ENCODE data around the gene PNPLA2.

The PNPLA2 gene

GRCh38 chr11:858053-858761, 39.5 kb downstream of the PNPLA2 start:
- WGBS (ENCODE audit: insufficient coverage, insufficient read length) = no CpG with 5 or more reads among the region's 27 CpGs
- no peaks in the 10 kb centered on the region for H3K27me3 ChIP-seq (ENCODE audit: control insufficient read depth, insufficient read depth, low read length)
- no peaks in the 10 kb centered on the region for H3K9me3 ChIP-seq (ENCODE audit: control insufficient read depth, insufficient read depth, low read length)
- no peaks in the 10 kb centered on the region; the same call in 1 of the 2 replicates for H3K36me3 ChIP-seq (ENCODE audit: control insufficient read depth, insufficient read depth, low read length)
- no peak overlapping the region for H3K4me3 ChIP-seq (ENCODE audit: low read length)
- no peak overlapping the region for H3K27ac ChIP-seq (ENCODE audit: low read length)
- no peak for DNase-seq (ENCODE audit: low read depth, low spot score)
- peaks cover 14% of the 10 kb centered on the region for H3K4me1 ChIP-seq (ENCODE audit: control insufficient read depth, insufficient read depth, low read length)

DNA sequence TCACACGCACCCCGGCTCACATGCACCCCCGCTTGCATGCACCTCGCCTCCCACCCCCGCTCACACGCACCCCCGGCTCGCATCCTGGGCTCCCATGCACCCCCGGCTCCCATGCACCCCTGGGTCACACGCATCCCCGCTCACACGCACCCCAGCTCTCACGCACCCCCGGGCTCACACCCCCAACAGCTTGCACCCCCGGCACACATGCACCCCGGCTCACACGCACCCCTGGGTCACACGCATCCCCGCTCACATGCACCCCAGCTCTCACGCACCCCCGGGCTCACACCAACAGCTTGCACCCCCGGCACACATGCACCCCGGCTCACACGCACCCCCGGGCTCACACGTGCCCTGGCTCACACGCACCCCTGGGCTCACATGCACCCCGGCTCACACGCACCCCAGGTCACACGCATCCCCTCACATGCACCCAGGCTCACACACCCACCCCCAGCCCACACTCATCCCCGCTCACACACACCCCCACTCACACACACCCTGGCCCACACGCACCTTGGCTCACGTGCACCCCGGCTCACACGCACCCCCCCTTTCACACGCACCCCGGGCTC, 40.1 kb downstream of the PNPLA2 start:
- Histone ChIP-seq H3K4me3 (ENCODE audit: low read length) (no peak overlapping the region), H3K36me3 (ENCODE audit: control insufficient read depth, insufficient read depth, low read length) (no peaks in the 10 kb centered on the region; the same call in 1 of the 2 replicates), H3K27me3 (ENCODE audit: control insufficient read depth, insufficient read depth, low read length) (no peaks in the 10 kb centered on the region), H3K9me3 (ENCODE audit: control insufficient read depth, insufficient read depth, low read length) (no peaks in the 10 kb centered on the region), H3K4me1 (ENCODE audit: control insufficient read depth, insufficient read depth, low read length) (peaks cover 16% of the 10 kb centered on the region), H3K27ac (ENCODE audit: low read length) (no peak overlapping the region)
- 100% methylated on average over 1 of the region's 37 CpGs for whole genome bisulfite sequencing (ENCODE audit: insufficient coverage, insufficient read length)
- DNase-seq (ENCODE audit: low read depth, low spot score) = no peak

GRCh38 chr11:859394-860131, 40.8 kb downstream of the PNPLA2 start:
- H3K4me1 ChIP-seq (ENCODE audit: control insufficient read depth, insufficient read depth, low read length) = peaks cover 16% of the 10 kb centered on the region
- no CpG with 5 or more reads among the region's 31 CpGs for WGBS (ENCODE audit: insufficient coverage, insufficient read length)
- no peaks in the 10 kb centered on the region; the same call in 1 of the 2 replicates for H3K36me3 ChIP-seq (ENCODE audit: control insufficient read depth, insufficient read depth, low read length)
- H3K9me3 ChIP-seq (ENCODE audit: control insufficient read depth, insufficient read depth, low read length) = no peaks in the 10 kb centered on the region
- no peak for DNase-seq (ENCODE audit: low read depth, low spot score)
- no peak overlapping the region for H3K27ac ChIP-seq (ENCODE audit: low read length)
- H3K4me3 ChIP-seq (ENCODE audit: low read length) = no peak overlapping the region
- no peaks in the 10 kb centered on the region for H3K27me3 ChIP-seq (ENCODE audit: control insufficient read depth, insufficient read depth, low read length)

GRCh38 chr11:860234-861104, 41.8 kb downstream of the PNPLA2 start:
- DNase-seq (ENCODE audit: low read depth, low spot score) = no peak
- Histone ChIP-seq H3K9me3 (ENCODE audit: control insufficient read depth, insufficient read depth, low read length) (no peaks in the 10 kb centered on the region), H3K27me3 (ENCODE audit: control insufficient read depth, insufficient read depth, low read length) (no peaks in the 10 kb centered on the region), H3K4me1 (ENCODE audit: control insufficient read depth, insufficient read depth, low read length) (peaks cover 15% of the 10 kb centered on the region), H3K4me3 (ENCODE audit: low read length) (no peak overlapping the region), H3K36me3 (ENCODE audit: control insufficient read depth, insufficient read depth, low read length) (peaks cover 1% of the 10 kb centered on the region; the same call in 1 of the 2 replicates), H3K27ac (ENCODE audit: low read length) (no peak overlapping the region)
- no CpG with 5 or more reads among the region's 21 CpGs for WGBS (ENCODE audit: insufficient coverage, insufficient read length)

- no peaks in the 10 kb centered on the region for H3K27me3 ChIP-seq (ENCODE audit: control insufficient read depth, insufficient read depth, low read length)
- H3K9me3 ChIP-seq (ENCODE audit: control insufficient read depth, insufficient read depth, low read length) = no peaks in the 10 kb centered on the region
- no peak overlapping the region for H3K4me3 ChIP-seq (ENCODE audit: low read length)
- WGBS (ENCODE audit: insufficient coverage, insufficient read length) = no CpG with 5 or more reads among the region's 14 CpGs
- peaks cover 6% of the 10 kb centered on the region; the same call in 1 of the 2 replicates for H3K36me3 ChIP-seq (ENCODE audit: control insufficient read depth, insufficient read depth, low read length)
- H3K4me1 ChIP-seq (ENCODE audit: control insufficient read depth, insufficient read depth, low read length) = peaks cover 15% of the 10 kb centered on the region
- DNase-seq (ENCODE audit: low read depth, low spot score) = no peak
- no peak overlapping the region for H3K27ac ChIP-seq (ENCODE audit: low read length)
Observed at GRCh38 chr11:861105-861479, 42.4 kb downstream of the PNPLA2 start.

- H3K4me1 ChIP-seq (ENCODE audit: control insufficient read depth, insufficient read depth, low read length) = peaks cover 13% of the 10 kb centered on the region
- H3K4me3 ChIP-seq (ENCODE audit: low read length) = no peak overlapping the region
- no peaks in the 10 kb centered on the region for H3K27me3 ChIP-seq (ENCODE audit: control insufficient read depth, insufficient read depth, low read length)
- DNase-seq (ENCODE audit: low read depth, low spot score) = no peak
- no CpG with 5 or more reads among the region's 20 CpGs for WGBS (ENCODE audit: insufficient coverage, insufficient read length)
- peaks cover 6% of the 10 kb centered on the region; the same call in 1 of the 2 replicates for H3K36me3 ChIP-seq (ENCODE audit: control insufficient read depth, insufficient read depth, low read length)
- no peak overlapping the region for H3K27ac ChIP-seq (ENCODE audit: low read length)
- H3K9me3 ChIP-seq (ENCODE audit: control insufficient read depth, insufficient read depth, low read length) = no peaks in the 10 kb centered on the region
Observed at GRCh38 chr11:862081-862661, 43.5 kb downstream of the PNPLA2 start.

GRCh38 chr11:862696-863022, 43.9 kb downstream of the PNPLA2 start:
- Histone ChIP-seq H3K27ac (ENCODE audit: low read length) (no peak overlapping the region), H3K27me3 (ENCODE audit: control insufficient read depth, insufficient read depth, low read length) (no peaks in the 10 kb centered on the region), H3K9me3 (ENCODE audit: control insufficient read depth, insufficient read depth, low read length) (no peaks in the 10 kb centered on the region), H3K4me3 (ENCODE audit: low read length) (no peak overlapping the region), H3K36me3 (ENCODE audit: control insufficient read depth, insufficient read depth, low read length) (peaks cover 6% of the 10 kb centered on the region; the same call in 1 of the 2 replicates), H3K4me1 (ENCODE audit: control insufficient read depth, insufficient read depth, low read length) (peaks cover 13% of the 10 kb centered on the region)
- no CpG with 5 or more reads among the region's 12 CpGs for WGBS (ENCODE audit: insufficient coverage, insufficient read length)
- DNase-seq (ENCODE audit: low read depth, low spot score) = no peak

- no peak overlapping the region for H3K27ac ChIP-seq (ENCODE audit: low read length)
- WGBS (ENCODE audit: insufficient coverage, insufficient read length) = no CpG with 5 or more reads among the region's 24 CpGs
- no peak for DNase-seq (ENCODE audit: low read depth, low spot score)
- H3K9me3 ChIP-seq (ENCODE audit: control insufficient read depth, insufficient read depth, low read length) = no peaks in the 10 kb centered on the region
- peaks cover 6% of the 10 kb centered on the region; the same call in 1 of the 2 replicates for H3K36me3 ChIP-seq (ENCODE audit: control insufficient read depth, insufficient read depth, low read length)
- H3K4me3 ChIP-seq (ENCODE audit: low read length) = no peak overlapping the region
- no peaks in the 10 kb centered on the region for H3K27me3 ChIP-seq (ENCODE audit: control insufficient read depth, insufficient read depth, low read length)
- H3K4me1 ChIP-seq (ENCODE audit: control insufficient read depth, insufficient read depth, low read length) = peaks cover 13% of the 10 kb centered on the region
Observed at GRCh38 chr11:863023-863909, 44.6 kb downstream of the PNPLA2 start.

Measured in iPS DF 6.9 (cell line).